ENCODE data around the gene CACNA1B. TPM values are rescaled to one million over a fixed set of nuclear protein-coding genes. Genes with fewer than 3 reads are reported as not detected.

The CACNA1B gene
- total RNA-seq, 1 experiment from 2014 or later = 1.7 TPM

GRCh38 chr9:137970686-137971476, 93.3 kb downstream of the CACNA1B start:
- H3K79me2 ChIP-seq (ENCODE audit: insufficient read depth, low read length) = no peaks in the 10 kb centered on the region
- TF ChIP-seq ELF1 (IDR thresholded peaks at IDR 0.05; ENCODE audit: borderline replicate concordance, low read depth) (no peak), ATF3 (IDR thresholded peaks at IDR 0.05) (no peak), ZNF274 (IDR thresholded peaks at IDR 0.05; ENCODE audit: low read depth, low read length) (no peak), REST (IDR thresholded peaks at IDR 0.05; ENCODE audit: low read depth) (no peak), POLR2AphosphoS5 (IDR thresholded peaks at IDR 0.05; ENCODE audit: low read depth, low read length) (no peak), EGR1 (IDR thresholded peaks at IDR 0.05; ENCODE audit: low read depth) (no peak), POLR2A (IDR thresholded peaks at IDR 0.05; ENCODE audit: borderline replicate concordance, extremely low read depth, insufficient read depth, insufficient read length) (no peak), CTCF (IDR thresholded peaks at IDR 0.05 in 2 of 3, conservative IDR thresholded peaks at IDR 0.05 in 1 of 3; ENCODE audit: borderline replicate concordance in 1 of 3, insufficient read depth in 1 of 3, low read depth in 2 of 3, low read length in 2 of 3) (no peak), FOSL1 (IDR thresholded peaks at IDR 0.05; ENCODE audit: low read depth) (no peak), SP1 (IDR thresholded peaks at IDR 0.05; ENCODE audit: low read depth) (no peak), CEBPB (IDR thresholded peaks at IDR 0.05; ENCODE audit: low read depth) (no peak), TCF7L2 (IDR thresholded peaks at IDR 0.05; ENCODE audit: borderline replicate concordance, extremely low read depth, insufficient read depth, insufficient read length) (no peak), EZH2phosphoT487 (IDR thresholded peaks at IDR 0.05; ENCODE audit: borderline replicate concordance) (no peak)
- TF ChIP-seq, protein P1, sequence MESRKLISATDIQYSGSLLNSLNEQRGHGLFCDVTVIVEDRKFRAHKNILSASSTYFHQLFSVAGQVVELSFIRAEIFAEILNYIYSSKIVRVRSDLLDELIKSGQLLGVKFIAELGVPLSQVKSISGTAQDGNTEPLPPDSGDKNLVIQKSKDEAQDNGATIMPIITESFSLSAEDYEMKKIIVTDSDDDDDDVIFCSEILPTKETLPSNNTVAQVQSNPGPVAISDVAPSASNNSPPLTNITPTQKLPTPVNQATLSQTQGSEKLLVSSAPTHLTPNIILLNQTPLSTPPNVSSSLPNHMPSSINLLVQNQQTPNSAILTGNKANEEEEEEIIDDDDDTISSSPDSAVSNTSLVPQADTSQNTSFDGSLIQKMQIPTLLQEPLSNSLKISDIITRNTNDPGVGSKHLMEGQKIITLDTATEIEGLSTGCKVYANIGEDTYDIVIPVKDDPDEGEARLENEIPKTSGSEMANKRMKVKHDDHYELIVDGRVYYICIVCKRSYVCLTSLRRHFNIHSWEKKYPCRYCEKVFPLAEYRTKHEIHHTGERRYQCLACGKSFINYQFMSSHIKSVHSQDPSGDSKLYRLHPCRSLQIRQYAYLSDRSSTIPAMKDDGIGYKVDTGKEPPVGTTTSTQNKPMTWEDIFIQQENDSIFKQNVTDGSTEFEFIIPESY (IDR thresholded peaks at IDR 0.05; ENCODE audit: extremely low read depth, insufficient replicate concordance, low read length) = no peak
- H3K4me1 ChIP-seq (ENCODE audit: control insufficient read depth in 1 of 2, insufficient read depth in 2 of 2, low read length in 2 of 2) = no peaks in the 10 kb centered on the region
- no peak overlapping the region for H3K9ac ChIP-seq (ENCODE audit: low read length)
- no peak overlapping the region for H3K4me2 ChIP-seq (ENCODE audit: low read length)
- ATAC-seq (no peak), DNase-seq (ENCODE audit: low read depth, low spot score) (no peak)
- no peaks in the 10 kb centered on the region for H3K36me3 ChIP-seq (ENCODE audit: control insufficient read depth in 1 of 2, insufficient read depth in 2 of 2, low read length in 2 of 2)
- H3K27me3 ChIP-seq (ENCODE audit: insufficient read depth, low read length) = no peaks in the 10 kb centered on the region
- H3K27ac ChIP-seq (ENCODE audit: low read depth, low read length) = no peak overlapping the region
- CTCF ChIA-PET = no interaction called here
- no peak overlapping the region for H3K4me3 ChIP-seq (replicated peaks in 1 of 2; ENCODE audit: low read depth in 1 of 2, low read length in 2 of 2)
- H3K9me2 ChIP-seq (ENCODE audit: insufficient read depth) = no peaks in the 10 kb centered on the region
- RAD21 ChIA-PET (ENCODE audit: low non-redundant PET in 1 of 2, low total read pairs in 2 of 2, uncharacterized antibody in 2 of 2, unreplicated experiment in 2 of 2) = no interaction called here
- no peak overlapping the region for H2AFZ ChIP-seq (ENCODE audit: low read depth, low read length, poor library complexity, severe bottlenecking)
- intact Hi-C loops (cut with micrococcal nuclease) = loop anchor here (10.0 kb wide), 1 partner anchor 56 kb away; no protein-coding TSS in a partner anchor
- no TSS peak for BruUV-seq (replicated peaks)
- H3K9me3 ChIP-seq (ENCODE audit: control insufficient read depth in 1 of 2, insufficient read depth in 1 of 2, low read depth in 1 of 2, low read length in 2 of 2) = no peaks in the 10 kb centered on the region
- H4K20me1 ChIP-seq (ENCODE audit: insufficient read depth) = no peaks in the 10 kb centered on the region
- POLR2A ChIA-PET = no interaction called here
